GM15510 (cell line): Measurements from ENCODE around the gene CRYM.

Source experiments
- POLR2A ChIP-seq: IDR thresholded peaks from 3 replicates; pipeline ENCODE4 v1.6.1; 2011; ENCODE audit warnings: borderline replicate concordance; ENCODE audit not compliant: insufficient read length; ENCODE audit errors: extremely low read depth

Gene CRYM

DNA sequence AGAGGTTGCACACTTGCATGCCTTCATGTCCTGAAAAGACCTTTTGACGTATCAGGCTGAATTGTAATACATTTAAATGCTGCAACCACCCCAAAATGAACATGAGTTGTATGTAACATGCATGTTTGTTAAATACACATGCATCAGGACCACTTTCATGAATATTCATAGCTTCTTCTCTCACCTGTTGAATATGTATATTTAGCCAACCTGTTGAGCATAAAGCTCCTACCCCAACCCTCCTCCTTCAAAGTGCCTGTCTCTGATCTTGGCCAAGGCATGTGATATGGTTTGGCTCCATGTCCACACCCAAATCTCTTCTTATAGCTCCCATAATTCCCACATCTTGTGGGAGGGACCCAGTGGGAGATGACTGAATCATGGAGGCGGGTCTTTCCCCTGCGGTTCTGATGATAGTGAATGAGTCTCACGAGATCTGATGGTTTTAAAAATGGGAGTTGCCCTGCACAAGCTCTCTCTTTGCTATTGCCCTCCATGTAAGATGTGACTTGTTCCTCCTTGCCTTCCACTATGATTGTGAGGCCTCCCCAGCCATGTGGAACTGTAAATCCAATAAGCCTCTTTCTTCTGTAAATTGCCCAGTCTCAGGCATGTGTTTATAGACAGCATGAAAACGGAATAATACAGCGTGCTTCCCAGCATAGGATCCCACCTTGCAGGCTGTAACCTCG is 3.8 kb upstream of the CRYM start:
- TF ChIP-seq POLR2A = no peak

DNA sequence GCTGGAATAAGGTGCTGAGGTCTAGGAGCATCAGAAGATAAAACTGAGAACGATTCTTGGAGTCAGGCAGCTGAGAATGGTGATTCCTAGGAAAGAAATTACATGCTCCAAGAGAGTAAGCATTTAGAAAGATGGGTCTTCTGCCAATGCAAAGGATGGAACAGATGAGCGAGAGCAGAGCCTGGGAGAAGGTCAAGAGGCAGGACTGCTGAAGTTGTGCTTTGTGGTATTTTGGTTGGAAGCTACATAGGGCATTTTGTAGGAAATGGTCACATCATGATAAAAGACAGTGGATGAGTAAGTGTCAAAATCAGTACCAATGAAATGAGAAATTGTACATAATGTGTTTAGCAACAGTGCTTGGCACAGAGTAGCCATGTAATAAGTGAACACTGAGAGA is 1.4 kb upstream of the CRYM start:
- TF ChIP-seq POLR2A = no peak

DNA sequence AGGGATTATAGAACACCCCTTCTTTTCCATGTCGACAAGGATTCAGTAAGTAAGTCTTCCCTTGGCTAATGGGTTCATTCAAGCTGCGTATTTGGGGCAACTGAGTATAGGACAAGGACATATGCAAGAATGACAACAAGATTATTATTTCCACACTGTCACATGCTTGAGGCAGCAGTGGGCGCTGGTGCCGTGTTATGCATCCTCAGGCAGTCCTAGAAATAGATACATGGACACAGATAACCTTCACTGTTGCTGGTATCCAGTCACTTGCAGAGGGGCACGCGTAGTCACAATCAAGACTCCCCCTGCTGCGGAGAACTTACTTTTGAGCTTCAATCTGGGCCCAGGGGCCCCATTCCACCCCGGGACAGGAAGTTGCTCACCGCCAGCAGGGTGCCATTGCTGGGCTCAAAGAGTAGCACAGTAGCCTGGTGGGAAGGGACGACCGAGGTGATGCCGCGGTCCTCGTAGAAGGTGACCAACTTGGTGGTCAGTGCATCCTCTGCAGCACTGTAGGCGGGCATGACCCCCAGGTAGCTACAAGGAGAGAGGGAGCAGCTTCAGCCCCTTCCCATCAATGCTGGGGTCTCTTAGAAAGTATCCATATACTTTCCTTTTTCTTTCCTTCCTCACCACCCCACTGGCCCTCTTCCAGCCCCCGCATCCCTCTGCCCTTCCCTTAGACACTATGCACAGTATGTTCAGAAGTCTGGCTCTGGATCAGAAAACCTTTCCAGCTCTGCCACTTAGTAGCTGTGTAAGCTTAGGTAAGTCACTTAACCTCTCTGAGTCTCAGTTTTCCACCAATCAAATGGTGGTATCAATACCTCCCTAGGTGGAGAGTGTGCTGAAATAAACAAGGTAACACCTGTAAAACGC is 804 bp downstream of the CRYM start:
- TF ChIP-seq POLR2A = no peak

DNA sequence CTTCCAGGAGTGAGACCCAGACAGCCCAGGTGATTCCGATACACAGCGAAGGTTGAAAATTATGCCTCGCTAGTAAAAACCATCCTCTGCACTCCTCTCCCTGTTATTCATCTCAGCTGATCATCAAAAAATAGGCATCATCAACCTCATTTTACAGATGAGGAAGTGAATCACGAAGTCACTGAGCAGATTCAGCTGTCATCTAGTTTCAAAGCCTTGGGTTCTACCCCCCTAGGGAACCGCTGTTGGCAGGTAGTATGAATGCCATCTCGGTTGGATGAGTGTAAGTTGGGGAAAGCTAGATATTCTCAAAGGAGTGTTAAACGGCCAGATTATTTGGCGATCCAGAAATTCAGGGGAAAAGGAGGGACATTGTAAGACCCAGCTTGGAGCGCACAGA is 2.0 kb downstream of the CRYM start:
- no peak for TF ChIP-seq POLR2A

DNA sequence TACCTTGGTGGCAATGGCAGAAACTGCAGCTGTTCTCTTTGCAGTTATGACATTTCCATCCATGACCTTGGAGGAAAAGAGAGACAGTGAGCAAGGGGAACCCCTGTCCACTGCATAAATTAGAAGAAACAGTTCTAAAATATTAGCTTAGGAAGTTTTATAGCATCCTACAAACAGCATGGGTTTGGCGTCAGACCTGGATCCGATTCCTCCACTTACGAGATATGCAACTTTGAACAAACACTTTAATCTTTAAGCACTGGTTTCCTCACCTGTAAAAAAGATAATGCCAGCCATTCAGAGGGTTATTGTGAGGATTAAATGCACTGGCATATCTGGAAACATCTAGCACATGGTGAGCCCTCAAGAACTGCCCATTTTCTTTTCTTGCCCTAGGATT is 2.6 kb downstream of the CRYM start:
- no peak for TF ChIP-seq POLR2A

DNA sequence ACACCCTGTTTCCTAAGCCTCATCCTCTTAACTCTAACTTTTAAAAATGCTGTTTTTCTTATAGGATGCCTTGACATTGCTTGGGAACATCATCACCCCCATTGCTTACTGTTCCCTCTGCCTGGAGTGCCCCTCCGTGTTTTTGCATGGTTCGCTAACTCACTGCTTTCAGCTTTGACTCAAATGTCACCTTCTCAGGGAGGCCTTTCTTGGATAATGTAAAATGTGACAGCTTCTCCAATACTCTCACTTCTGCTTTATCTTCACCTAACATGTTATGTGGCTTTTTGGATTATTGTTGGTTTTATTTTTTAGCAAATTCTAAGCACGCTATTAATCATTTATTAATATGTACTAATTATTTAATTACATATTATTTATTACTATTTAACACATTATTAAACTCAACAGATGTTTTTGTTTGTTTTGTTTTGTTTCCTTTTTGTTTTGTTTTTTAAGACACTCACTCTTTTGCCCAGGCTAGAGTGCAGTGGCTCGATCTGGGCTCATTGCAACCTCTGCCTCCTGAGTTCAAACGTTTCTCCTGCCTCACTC is 3.8 kb downstream of the CRYM start:
- no peak for TF ChIP-seq POLR2A

DNA sequence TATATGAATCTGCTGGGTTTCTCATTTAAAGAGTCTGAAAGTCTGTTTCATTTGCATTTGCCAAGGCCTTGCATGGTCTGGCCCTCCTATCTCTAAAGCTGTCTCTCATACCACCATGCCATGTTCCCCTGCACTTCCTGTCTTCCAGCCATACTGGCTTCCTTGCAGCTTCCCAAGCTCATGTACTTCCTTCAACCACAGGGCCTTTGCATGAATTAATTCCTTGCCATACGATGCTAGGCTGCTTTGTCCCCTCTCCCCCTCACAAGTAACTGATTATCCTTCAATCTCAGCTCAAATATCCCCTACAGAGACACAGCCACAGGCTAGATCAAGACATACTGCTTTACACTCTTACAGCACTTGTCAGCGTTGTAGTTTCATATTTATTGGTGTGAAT is 5.8 kb downstream of the CRYM start:
- TF ChIP-seq POLR2A = no peak

DNA sequence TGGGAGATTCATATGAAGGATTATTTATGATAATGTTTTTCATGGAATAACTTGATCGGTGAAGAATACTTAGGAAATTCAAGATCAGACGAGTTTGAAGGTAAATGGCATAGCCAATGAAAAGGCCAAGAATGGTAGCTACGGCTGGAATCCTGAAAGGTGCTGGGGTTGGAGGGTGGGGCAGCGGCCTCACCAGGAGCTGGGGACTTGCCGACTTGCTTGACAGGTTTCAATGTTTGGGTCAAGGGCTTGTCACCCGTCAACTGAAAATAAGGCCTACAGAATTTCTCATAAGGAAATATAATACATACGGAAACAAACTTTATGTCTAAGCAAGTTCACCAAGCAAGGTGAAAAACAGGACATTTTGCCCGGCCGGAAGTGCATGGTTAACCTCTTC is 9.9 kb downstream of the CRYM start:
- TF ChIP-seq POLR2A = no peak

DNA sequence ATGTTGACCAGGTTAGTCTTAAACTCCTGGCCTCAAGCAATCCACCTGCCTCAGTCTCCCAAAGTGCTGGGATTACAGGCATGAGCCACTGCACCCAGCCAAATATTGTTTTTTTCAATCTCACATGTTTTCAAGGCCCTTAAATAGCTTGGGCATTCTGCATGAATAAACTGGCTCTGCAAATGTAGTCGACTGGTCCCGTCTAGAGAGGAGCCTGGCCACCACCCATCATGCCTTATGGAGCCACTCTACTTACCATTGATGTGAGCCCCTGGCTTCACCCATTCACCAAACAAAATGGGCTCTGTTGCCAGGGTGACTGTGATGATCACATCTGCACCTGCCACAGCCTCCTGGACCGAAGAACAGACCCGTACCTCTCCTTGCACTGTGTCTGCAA is 10.8 kb downstream of the CRYM start:
- no peak for TF ChIP-seq POLR2A

DNA sequence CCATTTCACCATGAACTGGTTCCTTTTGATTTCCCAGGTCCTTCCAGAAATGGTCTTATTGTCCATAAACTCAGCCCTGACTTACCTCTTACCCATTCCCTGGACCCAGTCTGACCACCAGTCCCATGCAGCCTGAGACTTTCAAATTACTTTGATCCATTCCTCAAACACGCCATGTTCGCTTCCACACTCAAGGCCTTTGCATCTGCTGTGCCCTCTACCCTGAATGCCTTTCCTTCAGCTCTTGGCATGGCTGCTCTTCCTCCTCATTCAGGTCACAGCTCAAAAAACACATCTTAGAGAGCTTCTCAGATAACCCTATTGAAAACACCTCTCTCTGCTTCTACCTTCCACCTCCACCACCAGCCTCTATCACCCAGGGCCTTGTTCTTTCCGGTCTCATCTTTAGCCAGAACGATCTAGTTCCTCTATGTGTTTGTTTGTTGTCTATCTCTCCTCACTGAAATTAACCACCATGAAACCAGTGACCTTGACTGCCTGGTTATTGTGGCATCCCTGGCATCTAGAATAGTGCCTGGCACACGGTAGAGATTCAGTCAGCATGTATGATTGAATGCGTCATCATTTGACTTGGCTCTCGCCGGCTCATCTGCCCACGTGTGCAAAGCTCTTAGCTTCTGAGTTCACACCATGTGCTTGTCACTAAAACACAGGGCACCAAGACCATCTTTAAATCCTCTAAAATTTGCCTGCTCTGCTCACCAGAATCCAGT is 12.8 kb downstream of the CRYM start:
- no peak for TF ChIP-seq POLR2A

DNA sequence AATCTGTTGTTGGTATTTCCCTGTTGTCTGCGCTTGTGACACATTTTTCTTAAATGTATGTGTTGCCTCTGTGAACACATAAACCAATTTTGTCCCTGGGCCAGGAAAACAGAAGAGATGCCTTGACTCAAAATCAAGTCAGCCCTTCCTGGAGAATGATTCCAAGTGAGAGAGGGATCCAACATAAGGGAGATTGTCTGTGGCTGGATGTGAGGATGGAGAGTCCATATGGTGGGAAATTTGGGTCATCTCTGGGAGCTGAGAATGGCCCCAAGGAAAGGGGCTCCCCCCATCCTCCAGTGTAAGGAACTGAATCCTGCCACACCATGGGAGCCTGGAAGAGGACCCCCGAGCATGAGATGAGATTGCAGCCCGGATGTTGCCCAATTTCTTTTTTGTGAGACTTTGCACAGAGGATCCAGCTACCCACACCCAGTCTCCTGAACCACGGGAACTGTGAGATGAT is 13.5 kb downstream of the CRYM start:
- no peak for TF ChIP-seq POLR2A

DNA sequence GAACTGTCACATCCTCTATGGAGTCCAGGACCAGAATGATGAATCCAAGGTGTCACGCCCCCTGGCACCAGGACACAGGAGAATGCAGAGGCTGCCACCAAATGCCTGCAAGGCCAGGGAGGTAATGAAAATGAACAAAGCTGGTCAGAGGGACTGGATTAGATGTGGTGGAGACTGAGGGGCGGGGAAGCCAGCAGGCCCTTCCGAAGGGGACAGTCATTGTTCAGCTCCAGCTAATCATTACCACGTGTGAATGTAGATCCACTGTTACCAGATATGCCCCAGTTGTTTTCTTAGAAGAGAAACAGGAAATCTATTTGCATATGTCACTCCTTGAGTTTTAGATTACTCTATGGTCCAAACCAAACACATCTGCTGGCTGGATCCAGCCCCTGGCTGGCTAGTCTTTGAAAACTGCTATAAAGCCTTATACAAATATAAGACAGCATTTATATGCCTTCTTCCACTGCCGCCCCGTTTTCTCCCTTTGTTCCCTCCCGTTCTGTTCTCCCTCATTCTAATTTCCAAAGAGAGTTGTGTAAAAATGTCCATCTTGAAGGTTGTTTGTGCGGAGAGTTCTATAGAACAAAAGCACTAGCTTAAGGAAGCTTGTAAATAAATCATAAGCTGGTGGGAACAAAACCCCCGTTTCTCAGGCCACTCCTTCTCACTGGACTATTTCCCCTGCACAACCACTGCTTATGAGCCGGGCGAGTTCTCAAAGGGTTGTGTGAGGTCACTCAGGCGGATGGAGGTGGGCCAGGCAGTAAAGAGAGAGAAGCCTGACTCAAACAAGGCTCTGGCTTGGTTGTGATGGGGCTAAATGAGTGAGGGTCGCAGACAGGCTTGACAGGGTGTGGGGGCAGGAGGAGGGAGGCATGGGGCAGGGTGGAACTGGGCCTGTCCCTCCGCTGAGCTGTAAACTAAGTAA is 14.2 kb downstream of the CRYM start:
- TF ChIP-seq POLR2A = no peak

DNA sequence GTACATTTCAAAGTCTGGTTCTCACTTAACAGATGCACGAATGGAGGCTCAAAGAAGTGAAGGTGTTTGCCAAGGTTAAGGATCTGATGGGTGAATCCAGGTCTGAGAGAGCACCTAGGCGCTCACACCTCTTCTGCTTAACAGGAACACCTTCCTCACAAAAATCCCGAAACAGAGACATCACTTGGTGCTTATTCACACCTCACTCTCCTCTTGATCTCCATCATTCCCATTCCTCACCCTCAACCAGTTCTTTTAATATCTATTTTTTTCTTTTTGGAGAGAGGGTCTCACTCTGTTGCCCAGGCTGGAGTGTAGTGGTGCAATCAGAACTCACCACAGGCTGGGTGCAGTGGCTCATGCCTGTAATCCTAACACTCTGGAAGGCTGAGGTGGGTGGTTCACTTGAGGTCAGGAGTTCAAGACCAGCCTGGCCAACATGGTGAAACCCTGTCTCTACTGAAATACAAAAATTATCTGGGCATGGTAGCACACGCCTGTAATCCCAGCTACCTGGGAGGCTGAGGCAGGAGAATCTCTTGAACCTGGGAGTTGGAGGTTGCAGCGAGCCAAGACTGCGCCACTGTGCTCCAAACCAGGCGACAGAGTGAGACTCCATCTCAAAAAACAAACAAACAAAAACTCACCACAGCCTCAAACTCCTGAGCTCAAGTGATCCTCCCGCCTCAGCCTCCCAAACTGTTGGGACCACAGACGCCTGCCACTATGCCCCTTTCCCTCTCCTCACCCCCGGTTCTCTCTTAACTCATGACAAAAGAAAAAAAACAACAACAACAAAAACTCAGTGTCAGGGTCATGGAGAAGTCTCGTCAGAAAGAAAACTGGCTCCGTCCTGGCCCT is 15.1 kb downstream of the CRYM start:
- no peak for TF ChIP-seq POLR2A
